ENCODE results near the gene MRPS27. TPM values are rescaled to one million over a fixed set of nuclear protein-coding genes. Genes with fewer than 3 reads are reported as not detected.

Gene MRPS27
- total RNA-seq, 1 donor, result 83.6 TPM

DNA sequence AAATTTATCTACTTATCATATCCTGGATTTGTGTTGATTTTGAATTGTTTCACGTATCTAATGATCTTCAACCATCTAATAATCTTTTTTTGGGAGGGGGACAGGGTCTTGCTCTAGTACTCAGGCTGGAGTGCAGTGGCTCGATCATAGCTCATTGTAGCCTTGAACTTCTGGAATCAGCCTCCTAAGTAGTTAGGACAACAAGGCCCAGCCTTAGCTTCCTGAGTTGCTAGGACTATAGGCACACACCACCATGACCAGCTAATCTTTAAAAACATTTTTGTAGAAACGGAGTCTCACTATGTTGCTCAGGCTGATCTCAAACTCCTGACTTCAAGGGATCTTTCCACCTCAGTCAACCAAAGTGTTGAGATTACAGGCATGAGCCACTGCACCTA lies 34.6 kb downstream of the MRPS27 start:
- no peak for DNase-seq (ENCODE audit: low read depth)
- H3K4me3 ChIP-seq (ENCODE audit: low read depth, low read length), result no peak overlapping the region
- TF ChIP-seq CTCF (IDR thresholded peaks at IDR 0.05; ENCODE audit: insufficient read depth, low read length), result no peak

DNA sequence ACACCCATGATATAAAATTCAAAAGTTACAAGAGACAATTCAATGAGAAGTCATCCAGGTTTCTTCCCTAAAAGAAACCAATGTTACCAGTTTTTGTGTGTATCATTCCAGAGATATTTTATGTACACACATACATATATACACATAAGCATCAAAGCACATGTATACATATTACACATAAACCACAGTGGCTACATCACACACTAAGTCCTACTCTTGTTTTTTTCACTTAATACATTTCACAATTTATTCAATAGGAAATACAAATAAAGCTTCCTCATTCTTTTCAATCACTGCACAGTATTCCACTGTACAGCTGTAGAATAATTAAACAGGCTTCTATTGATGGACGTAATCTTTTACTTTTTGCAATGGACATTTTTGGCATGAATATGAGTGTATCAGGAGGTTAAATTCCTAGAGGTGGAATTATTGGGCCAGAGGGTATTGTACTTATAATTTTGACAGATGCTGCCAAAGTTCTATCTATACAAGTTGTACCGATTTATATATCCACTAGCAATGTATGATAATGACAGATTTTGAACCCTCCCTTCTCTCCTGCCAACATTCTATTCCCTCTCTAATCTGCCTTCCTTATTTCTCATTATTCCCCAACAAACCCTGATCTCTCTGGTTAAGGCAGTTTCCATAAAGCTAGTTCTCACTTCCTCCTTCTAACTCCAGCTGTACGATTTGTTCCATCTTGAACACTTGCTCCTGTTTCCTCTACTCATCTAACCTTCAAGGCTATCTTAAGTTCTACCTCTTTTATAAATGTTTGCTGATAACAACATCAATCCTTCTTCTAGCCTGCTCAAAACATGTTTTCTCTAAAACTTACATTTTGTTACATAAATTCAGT lies 35.2 kb downstream of the MRPS27 start:
- DNase-seq (ENCODE audit: low read depth), result no peak
- no peak for TF ChIP-seq CTCF (IDR thresholded peaks at IDR 0.05; ENCODE audit: insufficient read depth, low read length)

DNA sequence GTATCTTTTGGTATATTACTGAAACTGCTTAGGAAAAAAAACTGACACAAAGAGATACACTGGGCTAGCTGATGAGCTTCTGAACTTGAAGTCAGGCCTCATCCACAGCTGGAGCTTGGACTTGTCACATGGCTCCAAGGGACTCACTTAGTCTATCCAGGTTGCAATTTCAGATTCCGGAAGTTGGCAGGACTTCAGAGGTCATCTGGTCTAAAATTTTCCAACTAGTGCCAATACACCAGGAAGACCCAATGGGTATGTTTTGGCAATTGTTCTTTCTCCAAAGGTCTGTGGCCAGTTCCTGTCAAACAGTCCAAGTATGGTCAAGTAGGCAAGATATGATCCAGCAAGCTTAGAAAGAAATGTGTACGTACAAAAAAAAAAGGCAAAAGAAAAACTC lies 36.7 kb downstream of the MRPS27 start:
- TF ChIP-seq CTCF (IDR thresholded peaks at IDR 0.05; ENCODE audit: insufficient read depth, low read length), result no peak
- peak; percentile 31 for DNase-seq (ENCODE audit: low read depth)
- H3K4me3 ChIP-seq (ENCODE audit: low read depth, low read length), result no peak overlapping the region

More for the DNA sequence above, 35.2 kb downstream of the MRPS27 start:
- no peak overlapping the region for H3K4me3 ChIP-seq (ENCODE audit: low read depth, low read length)

GRCh38 chr5:72282878-72283277 lies 37.2 kb downstream of the MRPS27 start:
- TF ChIP-seq CTCF (IDR thresholded peaks at IDR 0.05; ENCODE audit: insufficient read depth, low read length), result no peak
- DNase-seq (ENCODE audit: low read depth), result peak; percentile 86

DNA sequence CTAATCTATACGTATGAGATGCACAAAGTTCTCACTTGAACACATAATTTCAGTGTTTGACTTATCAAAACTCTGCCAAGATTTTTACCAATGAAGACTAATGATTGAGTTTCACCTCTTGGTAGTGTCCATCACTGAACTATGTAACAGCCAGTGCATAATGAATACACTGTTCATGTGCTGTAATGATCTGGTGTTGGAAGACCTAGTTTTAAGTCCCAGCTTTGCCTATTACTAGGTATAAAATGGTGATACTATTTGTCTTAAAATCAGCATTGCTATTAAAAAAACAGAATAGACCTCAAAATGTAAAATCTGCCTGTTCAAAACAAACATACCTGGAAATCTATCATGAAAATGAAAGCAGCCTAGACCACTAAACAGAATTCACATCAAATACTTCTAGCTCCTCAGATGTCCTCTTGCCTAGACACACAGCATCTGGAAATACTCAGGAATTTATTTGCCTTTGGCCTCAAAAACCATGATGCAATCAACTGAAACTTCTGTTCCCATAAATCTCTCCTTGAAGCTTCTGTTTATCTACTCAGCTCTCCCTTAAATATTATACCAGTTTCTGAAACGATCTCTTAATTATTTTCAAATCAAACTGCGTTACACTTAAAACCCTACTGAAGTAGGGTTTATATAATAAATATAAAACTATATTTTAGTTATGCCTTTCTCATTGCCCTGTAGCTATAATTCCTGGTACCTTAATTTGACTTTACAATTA lies 38.1 kb downstream of the MRPS27 start:
- no peak overlapping the region for H3K4me3 ChIP-seq (ENCODE audit: low read depth, low read length)
- TF ChIP-seq CTCF (IDR thresholded peaks at IDR 0.05; ENCODE audit: insufficient read depth, low read length), result no peak
- DNase-seq (ENCODE audit: low read depth), result peak; percentile 97

More at GRCh38 chr5:72282878-72283277, 37.2 kb downstream of the MRPS27 start:
- no peak overlapping the region for H3K4me3 ChIP-seq (ENCODE audit: low read depth, low read length)

- no peak overlapping the region for H3K4me3 ChIP-seq (ENCODE audit: low read depth, low read length)
- no peak for TF ChIP-seq CTCF (IDR thresholded peaks at IDR 0.05; ENCODE audit: insufficient read depth, low read length)
- no peak for DNase-seq (ENCODE audit: low read depth)
Observed at GRCh38 chr5:72281430-72281763, 38.6 kb downstream of the MRPS27 start.

Data from fibroblast of the aortic adventitia (primary cell).